HG02759 (cell line): ENCODE measurements around the gene ZNF862.

Experiments
- ATAC-seq: cut with Tn5 transposase; IDR thresholded peaks from one replicate; pipeline ENCODE4 v1.9.1; 2021; ENCODE audit warnings: mild to moderate bottlenecking, moderate library complexity; ENCODE audit not compliant: unreplicated experiment

ZNF862 gene

GRCh38 chr7:149839933-149840332 is 1.8 kb downstream of the ZNF862 start:
- no peak for ATAC-seq

- no peak for ATAC-seq
Measured at GRCh38 chr7:149843566-149843965, 5.4 kb downstream of the ZNF862 start.

DNA sequence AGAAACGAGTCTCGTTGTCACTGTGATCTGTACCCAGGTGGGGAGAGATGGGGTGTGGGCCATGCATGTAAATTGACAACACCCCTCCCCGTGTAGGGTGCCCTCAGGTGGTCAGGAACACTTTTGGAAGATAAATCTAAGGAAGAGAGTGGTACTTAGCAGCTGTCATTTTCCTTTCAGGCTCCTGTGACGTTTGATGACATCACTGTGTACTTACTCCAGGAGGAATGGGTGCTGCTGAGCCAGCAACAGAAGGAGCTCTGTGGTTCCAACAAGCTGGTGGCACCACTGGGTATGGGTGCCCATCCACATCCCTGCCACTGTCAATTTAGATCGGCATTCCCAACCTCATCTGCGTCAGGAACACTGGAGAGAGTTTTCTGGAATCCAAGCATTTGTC is 6.3 kb downstream of the ZNF862 start:
- no peak for ATAC-seq

GRCh38 chr7:149845257-149845980 is 7.2 kb downstream of the ZNF862 start:
- no peak for ATAC-seq

DNA sequence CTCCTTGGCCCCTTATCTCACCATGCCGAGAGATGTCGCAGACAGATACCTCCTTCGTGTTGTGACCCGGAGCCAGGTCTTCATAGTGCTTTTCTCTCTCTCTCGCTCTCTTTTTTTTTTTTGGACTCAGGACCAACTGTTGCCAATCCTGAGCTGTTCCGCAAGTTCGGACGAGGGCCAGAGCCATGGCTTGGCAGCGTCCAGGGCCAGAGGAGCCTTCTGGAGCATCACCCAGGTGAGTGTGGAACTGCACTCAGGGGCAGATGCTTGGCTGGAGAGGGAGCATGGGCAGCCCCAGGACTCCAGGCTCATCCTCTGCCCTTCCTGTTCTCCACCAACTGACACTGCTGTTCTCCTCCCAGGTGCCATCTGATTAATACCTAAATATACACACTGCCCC is 7.8 kb downstream of the ZNF862 start:
- no peak for ATAC-seq

- ATAC-seq, result peak; percentile 92
Measured at GRCh38 chr7:149846436-149847046, 8.4 kb downstream of the ZNF862 start.

DNA sequence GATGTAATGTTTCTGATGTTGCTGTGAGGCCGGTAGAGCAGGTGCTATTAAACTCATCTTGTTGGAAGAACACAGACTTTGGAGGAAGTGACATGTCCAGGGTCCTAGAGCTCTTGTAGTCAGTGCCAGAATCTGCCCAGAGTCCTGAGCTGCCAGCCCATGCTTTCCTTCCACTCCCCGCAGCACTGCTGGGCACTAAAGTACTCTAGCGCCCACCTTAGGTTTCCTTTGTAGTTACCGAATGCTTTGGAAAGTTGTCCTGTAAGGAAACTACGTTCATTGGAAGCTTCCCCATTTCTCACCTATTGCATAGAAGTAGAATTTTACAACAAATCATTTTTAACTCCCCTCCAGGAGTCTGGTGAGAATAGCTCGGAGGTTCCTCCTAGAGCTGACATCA is 11.0 kb downstream of the ZNF862 start:
- no peak for ATAC-seq

- ATAC-seq, result no peak
Measured at GRCh38 chr7:149850007-149850594, 11.9 kb downstream of the ZNF862 start.

- no peak for ATAC-seq
Measured at GRCh38 chr7:149850716-149851115, 12.5 kb downstream of the ZNF862 start.

- no peak for ATAC-seq
Measured at GRCh38 chr7:149851449-149851848, 13.3 kb downstream of the ZNF862 start.

- no peak for ATAC-seq
Measured at GRCh38 chr7:149853157-149853556, 15.0 kb downstream of the ZNF862 start.

DNA sequence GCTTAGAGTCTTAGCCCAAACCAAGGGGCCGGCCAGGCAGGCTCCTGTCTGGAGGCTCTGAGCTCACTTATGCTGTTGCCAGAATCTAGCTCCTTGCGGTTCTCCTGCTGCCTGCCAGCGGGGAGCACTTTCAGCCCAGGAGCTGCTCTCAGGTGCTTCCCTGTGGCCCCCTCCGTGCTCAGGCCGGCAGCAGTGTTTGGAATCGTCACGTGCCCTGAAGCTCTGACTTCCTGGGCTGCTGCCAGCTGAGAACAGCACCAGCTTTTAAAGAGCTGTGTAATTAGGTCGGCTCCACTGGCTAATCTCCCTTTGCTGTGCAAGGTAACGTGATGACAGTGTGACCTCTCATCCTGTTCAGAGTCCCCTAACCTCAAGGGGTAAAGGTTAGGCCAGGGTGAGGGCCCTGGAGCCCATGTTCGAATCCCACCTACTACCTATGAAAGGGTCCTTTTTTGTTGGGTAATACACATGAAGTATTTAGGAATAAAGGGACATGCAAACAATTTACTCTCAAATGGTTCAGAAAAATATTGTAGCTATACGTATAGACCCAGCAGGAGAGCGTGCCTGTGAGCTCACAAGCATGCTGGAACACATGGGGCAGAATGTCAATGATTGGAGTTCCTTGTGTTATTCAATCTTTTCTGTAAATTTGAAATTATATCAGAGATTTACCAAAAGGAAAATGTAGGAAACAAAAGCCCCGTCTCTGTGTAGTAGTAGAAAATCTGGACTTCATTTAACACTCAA is 16.6 kb downstream of the ZNF862 start:
- no peak for ATAC-seq

GRCh38 chr7:149855361-149856305 is 17.5 kb downstream of the ZNF862 start:
- ATAC-seq, result no peak

DNA sequence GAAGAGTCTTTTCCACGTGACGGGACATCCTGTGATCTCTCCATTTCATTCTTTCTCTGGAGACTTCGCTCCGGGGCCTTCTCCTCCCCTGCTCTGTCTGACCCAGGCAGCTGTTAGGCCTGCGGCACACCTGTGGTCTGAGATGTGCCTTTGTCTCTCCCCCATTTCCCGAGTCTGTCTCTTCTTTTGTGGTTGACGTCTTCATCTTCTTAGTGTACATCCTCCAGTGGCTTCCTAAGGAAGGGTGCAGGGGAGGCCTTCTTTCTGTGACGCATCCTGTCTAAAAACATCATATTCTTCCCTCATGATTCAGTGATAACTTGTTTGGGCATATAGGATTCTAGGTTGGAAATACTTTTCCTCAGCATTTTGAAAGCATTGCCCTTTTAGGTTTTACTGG is 18.4 kb downstream of the ZNF862 start:
- ATAC-seq, result no peak

GRCh38 chr7:149859369-149859768 is 21.2 kb downstream of the ZNF862 start:
- ATAC-seq, result no peak

GRCh38 chr7:149859876-149860275 is 21.7 kb downstream of the ZNF862 start:
- no peak for ATAC-seq

DNA sequence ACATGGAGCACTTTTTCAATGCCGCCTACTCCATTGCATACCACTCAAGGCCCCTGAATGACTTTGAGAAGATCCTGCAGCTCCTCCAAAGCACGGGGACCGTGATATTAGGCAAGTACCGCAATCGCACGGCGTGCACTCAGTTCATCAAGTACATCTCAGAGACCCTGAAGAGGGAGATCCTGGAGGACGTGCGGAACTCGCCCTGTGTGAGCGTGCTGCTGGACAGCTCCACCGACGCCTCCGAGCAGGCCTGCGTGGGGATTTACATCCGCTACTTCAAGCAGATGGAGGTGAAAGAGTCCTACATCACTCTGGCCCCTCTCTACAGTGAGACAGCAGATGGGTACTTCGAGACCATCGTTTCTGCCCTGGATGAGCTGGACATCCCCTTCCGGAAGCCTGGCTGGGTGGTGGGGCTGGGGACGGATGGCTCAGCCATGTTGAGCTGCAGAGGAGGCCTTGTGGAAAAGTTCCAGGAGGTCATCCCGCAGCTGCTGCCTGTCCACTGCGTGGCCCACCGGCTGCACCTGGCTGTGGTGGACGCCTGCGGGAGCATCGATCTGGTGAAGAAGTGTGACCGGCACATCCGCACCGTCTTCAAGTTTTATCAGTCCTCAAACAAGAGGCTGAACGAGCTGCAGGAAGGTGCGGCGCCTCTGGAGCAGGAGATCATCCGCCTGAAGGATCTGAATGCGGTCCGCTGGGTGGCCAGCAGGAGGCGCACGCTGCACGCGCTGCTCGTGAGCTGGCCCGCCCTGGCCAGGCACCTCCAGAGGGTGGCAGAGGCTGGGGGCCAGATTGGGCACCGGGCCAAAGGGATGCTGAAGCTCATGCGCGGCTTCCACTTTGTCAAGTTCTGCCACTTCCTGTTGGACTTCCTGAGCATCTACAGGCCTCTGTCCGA is 22.9 kb downstream of the ZNF862 start:
- ATAC-seq, result no peak

GRCh38 chr7:149861728-149862045 is 23.5 kb downstream of the ZNF862 start:
- no peak for ATAC-seq

DNA sequence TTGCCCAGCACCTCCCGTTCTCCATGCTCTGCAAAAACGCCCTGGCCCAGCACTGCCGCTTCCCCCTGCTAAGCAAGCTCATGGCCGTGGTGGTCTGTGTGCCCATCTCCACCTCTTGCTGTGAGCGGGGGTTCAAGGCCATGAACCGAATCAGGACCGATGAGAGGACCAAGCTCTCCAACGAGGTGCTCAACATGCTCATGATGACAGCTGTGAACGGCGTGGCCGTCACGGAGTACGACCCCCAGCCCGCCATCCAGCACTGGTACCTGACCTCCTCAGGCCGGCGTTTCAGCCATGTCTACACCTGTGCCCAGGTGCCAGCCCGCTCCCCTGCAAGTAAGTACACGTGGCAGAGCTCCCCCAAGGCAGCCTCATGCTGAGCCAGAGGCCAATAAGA is 24.0 kb downstream of the ZNF862 start:
- no peak for ATAC-seq

GRCh38 chr7:149863500-149863899 is 25.3 kb downstream of the ZNF862 start:
- ATAC-seq, result no peak
